Stimulated activated CD4-positive, alpha-beta T cell treated with anti-CD3 and anti-CD28 coated beads, Interleukin-4, amount 100 ng/mL, for 24 hours (primary cell): ENCODE measurements around the gene SRSF7.
"Not testable (repeated sequence)": the region's sequence is repeated elsewhere in the genome, so short reads cannot be mapped to it uniquely, and the experiment has no call there.

Source experiments
- DNase-seq: peaks from one replicate; pipeline ENCODE4 v3.0.0-alpha.2; 2020

SRSF7 gene

GRCh38 chr2:38750891-38751595 is at the start of gene SRSF7:
Gene SRSF7, minus strand, starts transcription at chr2:38751361. Its CDS starts 105 bp downstream, at chr2:38751256.
- DNase-seq = peak; percentile 98

GRCh38 chr2:38797953-38798352 is 46.8 kb upstream of the SRSF7 start:
- DNase-seq = no peak

- no peak for DNase-seq
These were observed 46.1 kb upstream of the SRSF7 start for GRCh38 chr2:38797250-38797676.

GRCh38 chr2:38795016-38795415 is 43.9 kb upstream of the SRSF7 start:
- not testable (repeated sequence) for DNase-seq

- no peak for DNase-seq
These were observed 43.2 kb upstream of the SRSF7 start for GRCh38 chr2:38794235-38794946.

GRCh38 chr2:38793511-38793910 is 42.4 kb upstream of the SRSF7 start:
- DNase-seq = no peak

- no peak for DNase-seq
These were observed 41.6 kb upstream of the SRSF7 start for GRCh38 chr2:38792751-38793150.

- not testable (repeated sequence) for DNase-seq
These were observed 41.2 kb upstream of the SRSF7 start for GRCh38 chr2:38792321-38792720.

- no peak for DNase-seq
These were observed 40.6 kb upstream of the SRSF7 start for GRCh38 chr2:38791744-38792143.

GRCh38 chr2:38789691-38790090 is 38.5 kb upstream of the SRSF7 start:
- DNase-seq = no peak

GRCh38 chr2:38788306-38788705 is 37.1 kb upstream of the SRSF7 start:
- DNase-seq = no peak

GRCh38 chr2:38783586-38783985 is 32.4 kb upstream of the SRSF7 start:
- no peak for DNase-seq

GRCh38 chr2:38778687-38779082 is 27.5 kb upstream of the SRSF7 start:
- no peak for DNase-seq

- no peak for DNase-seq
These were observed 25.4 kb upstream of the SRSF7 start for GRCh38 chr2:38776531-38776930.

GRCh38 chr2:38775921-38776225 is 24.7 kb upstream of the SRSF7 start:
- DNase-seq = no peak

GRCh38 chr2:38775097-38775920 is 24.1 kb upstream of the SRSF7 start:
- no peak for DNase-seq

GRCh38 chr2:38771632-38772031 is 20.5 kb upstream of the SRSF7 start:
- DNase-seq = no peak

GRCh38 chr2:38765551-38765950 is 14.4 kb upstream of the SRSF7 start:
- DNase-seq = no peak

- no peak for DNase-seq
These were observed 14.0 kb upstream of the SRSF7 start for GRCh38 chr2:38765149-38765548.

- DNase-seq = no peak
These were observed 12.6 kb upstream of the SRSF7 start for GRCh38 chr2:38763728-38764127.

GRCh38 chr2:38763228-38763627 is 12.1 kb upstream of the SRSF7 start:
- no peak for DNase-seq

- not testable (repeated sequence) for DNase-seq
These were observed 4.7 kb upstream of the SRSF7 start for GRCh38 chr2:38755891-38756290.

- DNase-seq = no peak
These were observed 3.3 kb upstream of the SRSF7 start for GRCh38 chr2:38754506-38754905.

GRCh38 chr2:38754049-38754448 is 2.9 kb upstream of the SRSF7 start:
- DNase-seq = no peak
